Measurements from ENCODE around the gene STK32A.

GRCh38 chr5:147223343-147223742 is 11.5 kb upstream of the STK32A start:
- TF ChIP-seq CTCF (conservative IDR thresholded peaks at IDR 0.05) (no peak), ZFX (IDR thresholded peaks at IDR 0.05) (no peak)

Data from C4-2B (cell line).